Measurements from ENCODE around the gene HINFP.
"Not testable (repeated sequence)": the region's sequence is repeated elsewhere in the genome, so short reads cannot be mapped to it uniquely, and the experiment has no call there.

The HINFP gene

DNA sequence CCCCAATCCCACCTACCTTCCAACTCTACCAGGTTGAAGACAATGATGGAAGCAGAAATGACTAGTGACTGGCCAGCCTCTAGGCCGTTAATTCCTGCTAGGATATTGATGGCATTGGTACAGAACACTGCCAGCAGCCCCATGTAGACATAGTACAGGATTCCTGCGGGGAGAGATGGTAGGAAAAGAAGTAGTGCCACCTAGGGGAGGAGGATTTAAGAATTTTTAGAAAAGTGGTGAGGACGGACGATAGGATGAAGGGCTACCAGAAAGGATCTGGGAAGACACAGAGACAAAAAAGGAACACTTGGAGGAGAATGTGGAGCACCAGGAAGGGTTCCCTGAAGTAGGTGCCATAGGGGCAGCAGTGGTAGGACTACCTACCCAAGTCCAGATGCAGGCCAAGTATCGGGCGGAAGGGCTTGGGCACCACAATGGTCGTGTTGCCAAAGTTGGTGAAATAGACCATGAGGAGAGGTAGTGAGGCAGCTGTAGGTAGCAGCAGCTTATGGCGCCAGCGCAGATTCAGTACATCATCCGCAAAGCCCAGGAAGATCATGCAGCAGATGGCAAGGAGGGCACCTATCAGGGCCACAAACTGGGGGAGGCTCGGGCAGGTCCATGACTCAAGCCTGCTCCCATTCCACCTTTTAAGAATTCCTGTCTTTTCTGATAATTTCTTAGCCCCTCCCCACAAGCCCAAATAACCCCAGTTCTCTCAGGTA lies 21.0 kb upstream of the HINFP start:
- no peak for DNase-seq

- DNase-seq = no peak
These were observed 20.2 kb upstream of the HINFP start for GRCh38 chr11:119100994-119101758.

GRCh38 chr11:119101759-119102423 lies 19.5 kb upstream of the HINFP start, which contains the start of gene DPAGT1:
DPAGT1 (minus strand) TSS chr11:119101853; CDS start chr11:119101655, 198 bp downstream.
- peak; percentile 72 for DNase-seq

- not testable (repeated sequence) for DNase-seq
These were observed 18.2 kb upstream of the HINFP start for GRCh38 chr11:119103161-119103664.

DNA sequence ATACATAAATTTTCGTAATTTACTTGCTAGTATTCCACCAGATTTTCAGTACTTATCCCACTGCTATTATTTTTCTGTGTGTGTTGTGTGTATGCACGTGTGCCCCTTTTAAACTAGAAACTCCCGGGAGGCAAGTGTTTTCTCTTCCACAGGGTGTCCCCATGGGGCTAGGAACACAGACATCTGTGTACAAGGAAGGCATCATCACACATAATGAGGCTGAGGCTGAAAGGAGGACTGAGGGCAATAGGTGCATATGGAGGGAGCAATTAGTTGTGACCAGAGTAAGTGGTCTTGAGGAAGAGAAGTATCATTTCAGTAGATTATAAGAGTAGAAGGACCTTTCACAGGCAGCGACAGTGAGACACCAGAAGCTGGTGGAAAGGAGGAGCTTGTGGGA lies 17.6 kb upstream of the HINFP start:
- DNase-seq = peak; percentile 42

GRCh38 chr11:119106564-119107537 lies 14.5 kb upstream of the HINFP start, which contains the start of gene C2CD2L:
C2CD2L (plus strand) TSS chr11:119107344; CDS start chr11:119107742, 398 bp downstream.
- peak; percentile 55 for DNase-seq

- no peak for DNase-seq
These were observed 13.7 kb upstream of the HINFP start for GRCh38 chr11:119107538-119108145.

- DNase-seq = no peak
These were observed 13.1 kb upstream of the HINFP start for GRCh38 chr11:119108146-119108856.

DNA sequence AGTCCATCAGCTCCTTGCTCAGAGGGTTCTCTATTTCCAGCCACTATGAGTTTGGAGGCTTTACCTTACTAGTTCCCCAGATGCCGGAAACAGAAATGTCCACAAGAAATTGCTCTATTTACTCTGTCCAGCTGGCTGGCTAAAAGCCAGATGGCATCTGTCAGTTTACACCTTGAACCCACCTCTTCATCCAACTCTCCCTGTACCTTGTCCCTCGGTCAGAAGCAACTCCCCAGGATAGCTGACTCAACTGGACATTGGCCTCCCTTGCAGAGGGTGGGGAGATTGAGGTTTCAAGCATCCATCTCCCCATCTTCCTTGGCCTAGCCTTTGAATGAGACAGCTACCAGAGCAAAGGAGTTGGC lies 12.5 kb upstream of the HINFP start:
- no peak for DNase-seq

DNA sequence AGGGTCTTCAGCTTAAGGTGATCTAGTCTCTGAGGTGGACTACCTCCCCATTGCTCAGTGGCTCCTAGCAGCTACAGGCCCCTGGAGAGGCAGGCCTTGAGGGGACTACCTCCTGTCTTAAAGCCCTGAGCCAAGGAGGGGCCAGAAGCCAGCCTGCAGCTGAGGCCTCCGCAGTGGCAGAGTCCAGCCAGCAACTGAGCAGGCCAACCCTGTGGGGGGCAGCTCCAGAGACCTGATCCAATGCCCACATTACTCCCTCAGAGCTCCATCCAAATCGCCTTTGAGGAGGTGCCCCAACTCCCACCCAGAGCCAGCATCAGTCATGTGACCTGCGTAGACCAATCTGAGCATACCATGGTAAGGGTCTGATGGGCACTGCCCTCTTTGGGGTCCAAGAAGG lies 11.5 kb upstream of the HINFP start:
- DNase-seq = no peak

DNA sequence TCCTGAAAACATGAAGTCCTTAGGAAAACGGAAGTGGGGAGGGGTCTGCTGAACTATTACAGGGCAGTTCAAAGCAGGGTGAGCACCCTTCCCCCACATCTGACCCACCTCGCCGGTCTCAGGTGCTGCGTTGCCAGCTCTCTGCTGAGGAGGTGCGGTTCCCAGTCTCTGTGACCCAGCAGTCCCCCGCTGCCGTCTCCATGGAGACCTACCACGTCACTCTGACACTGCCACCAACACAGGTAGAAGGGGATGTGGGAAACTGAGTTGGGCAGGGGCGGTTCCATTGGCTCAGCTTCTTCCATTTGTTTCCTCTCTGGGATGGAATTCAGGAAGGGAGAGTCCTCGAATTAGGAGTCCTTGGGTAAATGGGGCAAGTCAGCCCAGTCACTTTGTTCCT lies 10.9 kb upstream of the HINFP start:
- DNase-seq = no peak

DNA sequence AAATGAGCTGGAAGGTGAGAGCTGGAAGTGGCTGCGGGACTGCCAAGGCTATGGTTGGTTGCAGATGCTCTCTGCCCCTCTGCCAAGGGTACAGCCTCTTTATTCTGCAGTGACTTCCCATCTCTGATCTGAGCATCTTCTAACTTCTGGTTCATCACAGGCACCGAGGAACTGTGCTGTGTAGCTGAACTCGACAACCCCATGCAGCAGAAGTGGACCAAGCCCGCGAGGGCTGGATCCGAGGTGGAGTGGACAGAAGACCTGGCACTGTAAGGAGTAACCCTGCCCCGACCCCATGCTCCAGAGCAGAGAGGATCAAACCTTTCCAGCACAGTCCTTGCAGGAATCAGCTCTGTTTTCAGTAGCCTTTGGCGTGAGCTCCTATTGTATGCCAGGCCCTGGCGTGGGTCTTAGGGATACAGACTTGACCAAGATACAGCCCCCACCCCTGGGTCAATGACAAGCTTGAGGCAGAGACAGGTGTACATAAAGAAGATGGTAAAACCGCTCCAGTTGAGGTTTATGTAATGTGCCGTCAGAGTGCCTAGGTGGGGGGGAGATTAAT lies 9.9 kb upstream of the HINFP start:
- DNase-seq = no peak

DNA sequence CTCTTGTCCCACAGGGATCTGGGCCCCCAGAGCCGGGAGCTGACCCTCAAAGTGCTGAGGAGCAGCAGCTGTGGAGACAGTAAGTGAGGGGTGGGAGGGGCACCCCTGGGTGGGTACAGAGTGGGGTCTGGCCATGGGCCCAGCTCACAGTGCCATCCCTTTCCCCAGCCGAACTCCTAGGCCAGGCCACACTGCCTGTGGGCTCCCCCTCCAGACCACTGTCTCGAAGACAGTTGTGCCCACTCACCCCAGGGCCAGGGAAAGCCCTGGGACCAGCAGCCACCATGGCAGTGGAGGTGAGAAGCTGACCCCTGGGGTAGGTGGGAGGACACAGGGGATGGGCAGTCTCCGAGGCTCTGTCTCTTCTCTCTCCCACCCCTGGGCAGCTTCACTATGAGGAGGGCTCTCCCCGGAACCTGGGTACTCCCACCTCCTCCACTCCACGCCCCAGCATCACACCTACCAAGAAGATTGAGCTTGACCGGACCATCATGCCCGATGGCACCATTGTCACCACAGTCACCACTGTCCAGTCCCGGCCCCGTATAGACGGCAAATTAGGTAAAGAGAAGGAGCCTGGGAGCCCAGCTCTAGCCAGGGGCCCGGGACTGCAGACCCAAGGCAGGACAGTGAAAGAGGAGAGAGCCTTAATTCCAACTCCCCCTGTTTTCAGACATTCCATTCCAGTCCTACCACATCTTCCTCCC lies 8.9 kb upstream of the HINFP start:
- DNase-seq = no peak

- no peak for DNase-seq
These were observed 7.7 kb upstream of the HINFP start for GRCh38 chr11:119113716-119114115.

GRCh38 chr11:119114351-119114750 lies 7.0 kb upstream of the HINFP start:
- no peak for DNase-seq

- DNase-seq = no peak
These were observed 5.7 kb upstream of the HINFP start for GRCh38 chr11:119115484-119116234.

- no peak for DNase-seq
These were observed 5.2 kb upstream of the HINFP start for GRCh38 chr11:119116235-119116594.

- DNase-seq = no peak
These were observed 4.8 kb upstream of the HINFP start for GRCh38 chr11:119116601-119117000.

- no peak for DNase-seq
These were observed 4.2 kb upstream of the HINFP start for GRCh38 chr11:119117004-119117706.
